ENCODE results near the gene POLR1A.

POLR1A gene

DNA sequence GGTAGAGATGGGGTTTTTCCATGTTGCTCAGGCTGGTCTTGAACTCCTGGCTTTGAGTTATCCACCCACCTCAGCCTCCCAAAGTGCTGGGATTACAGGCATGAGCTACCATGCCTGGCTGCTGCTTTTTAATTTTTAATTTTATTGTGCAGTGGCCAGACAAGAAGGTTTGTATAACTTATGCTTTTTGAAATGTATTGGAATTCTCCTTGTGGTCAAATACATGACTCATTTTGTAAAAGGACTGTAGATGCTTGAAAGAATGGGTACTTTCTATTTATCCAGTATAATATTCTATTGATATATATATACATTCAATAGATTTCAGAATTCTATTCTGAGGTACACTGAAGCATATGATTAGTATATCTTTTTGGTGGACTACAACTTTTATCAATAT lies 134.3 kb downstream of the POLR1A start:
- H3K4me1 ChIP-seq (ENCODE audit: control insufficient read depth in 1 of 2, insufficient read depth in 1 of 2, low read depth in 1 of 2, low read length in 1 of 2), result no peaks in the 10 kb centered on the region

More for the DNA sequence above, 134.3 kb downstream of the POLR1A start:
- Histone ChIP-seq H3K27ac (no peak overlapping the region), H3K36me3 (no peaks in the 10 kb centered on the region), H3K4me3 (ENCODE audit: low read depth in 1 of 2, low read length in 1 of 2) (no peak overlapping the region), H3K9me3 (no peaks in the 10 kb centered on the region), H3K27me3 (no peaks in the 10 kb centered on the region)
- TF ChIP-seq, protein P1, sequence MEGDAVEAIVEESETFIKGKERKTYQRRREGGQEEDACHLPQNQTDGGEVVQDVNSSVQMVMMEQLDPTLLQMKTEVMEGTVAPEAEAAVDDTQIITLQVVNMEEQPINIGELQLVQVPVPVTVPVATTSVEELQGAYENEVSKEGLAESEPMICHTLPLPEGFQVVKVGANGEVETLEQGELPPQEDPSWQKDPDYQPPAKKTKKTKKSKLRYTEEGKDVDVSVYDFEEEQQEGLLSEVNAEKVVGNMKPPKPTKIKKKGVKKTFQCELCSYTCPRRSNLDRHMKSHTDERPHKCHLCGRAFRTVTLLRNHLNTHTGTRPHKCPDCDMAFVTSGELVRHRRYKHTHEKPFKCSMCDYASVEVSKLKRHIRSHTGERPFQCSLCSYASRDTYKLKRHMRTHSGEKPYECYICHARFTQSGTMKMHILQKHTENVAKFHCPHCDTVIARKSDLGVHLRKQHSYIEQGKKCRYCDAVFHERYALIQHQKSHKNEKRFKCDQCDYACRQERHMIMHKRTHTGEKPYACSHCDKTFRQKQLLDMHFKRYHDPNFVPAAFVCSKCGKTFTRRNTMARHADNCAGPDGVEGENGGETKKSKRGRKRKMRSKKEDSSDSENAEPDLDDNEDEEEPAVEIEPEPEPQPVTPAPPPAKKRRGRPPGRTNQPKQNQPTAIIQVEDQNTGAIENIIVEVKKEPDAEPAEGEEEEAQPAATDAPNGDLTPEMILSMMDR (IDR thresholded peaks at IDR 0.05), result no peak
